Natural killer cell (primary cell): ENCODE measurements around the gene PDRG1. TPM values are rescaled to one million over a fixed set of nuclear protein-coding genes. Genes with fewer than 3 reads are reported as not detected.

ENCODE experiments used
- ATAC-seq, 3 donors: fragments of 150-1000 bp in 2 of 3; fragments of 200-7000 bp in 1 of 3; cut with Tn5 transposase; 1 replicate in 1 of 3; 2 replicates in 2 of 3; pipeline ENCODE4 v1.10.0; 2021; ENCODE audit warnings: mild to moderate bottlenecking in 2 of 3, moderate library complexity in 2 of 3
- DNase-seq, 2 donors: peaks; one replicate each; pipeline versions ENCODE4 v3.0.0 to v3.0.0-alpha.2; 2013 to 2021; ENCODE audit warnings: mixed read lengths in 1 of 2
- H3K27ac ChIP-seq: one replicate; pipeline ENCODE4 v1.5.1; 2013; ENCODE audit warnings: mild to moderate bottlenecking, low read length
- H3K27me3 ChIP-seq: one replicate; pipeline ENCODE4 v1.6.1; 2013; ENCODE audit warnings: low read length; ENCODE audit not compliant: control insufficient read depth, insufficient read depth
- H3K36me3 ChIP-seq: one replicate; pipeline ENCODE4 v1.6.1; 2013; ENCODE audit warnings: low read length; ENCODE audit not compliant: control insufficient read depth, insufficient read depth
- H3K4me1 ChIP-seq: one replicate; pipeline ENCODE4 v1.6.1; 2013; ENCODE audit warnings: low read length; ENCODE audit not compliant: control insufficient read depth, insufficient read depth
- H3K4me3 ChIP-seq: one replicate; pipeline ENCODE4 v1.5.1; 2013; ENCODE audit warnings: low read length
- H3K9me3 ChIP-seq: one replicate; pipeline ENCODE4 v1.6.1; 2013; ENCODE audit warnings: low read length; ENCODE audit not compliant: control insufficient read depth, insufficient read depth
- H3K27ac Mint-ChIP-seq, 2 donors: one replicate each; pipeline ENCODE4 v1.8.0; 2022; ENCODE audit warnings: mild to moderate bottlenecking in 2 of 2, mixed read lengths in 2 of 2, moderate library complexity in 1 of 2
- H3K27me3 Mint-ChIP-seq, 2 donors: one replicate each; pipeline ENCODE4 v1.8.0; 2022; ENCODE audit warnings: low read depth in 2 of 2, mixed read lengths in 2 of 2
- H3K36me3 Mint-ChIP-seq: one replicate; pipeline ENCODE4 v1.8.0; 2022; ENCODE audit warnings: mixed read lengths
- H3K4me1 Mint-ChIP-seq, 2 donors: one replicate each; pipeline ENCODE4 v1.8.0; 2022; ENCODE audit warnings: mixed read lengths in 2 of 2
- H3K4me3 Mint-ChIP-seq: one replicate; pipeline ENCODE4 v1.8.0; 2022; ENCODE audit warnings: mild to moderate bottlenecking, moderate library complexity, mixed read lengths
- H3K9me3 Mint-ChIP-seq, 2 donors: one replicate each; pipeline ENCODE4 v1.8.0; 2022; ENCODE audit warnings: mixed read lengths in 2 of 2
- WGBS: methylation state at CpG from one replicate; pipeline ENCODE4 v1.1.7; 2013; ENCODE audit warnings: missing lambda C conversion rate; ENCODE audit not compliant: insufficient coverage; 5-methylcytosine and 5-hydroxymethylcytosine counted together
- intact Hi-C: fragments of 100-400 bp; cut with micrococcal nuclease; formaldehyde crosslinking; loops from one replicate; pipeline ENCODE4 v1.14.2; 2022
- total RNA-seq, 4 donors: library from RNA; stranded (reverse); fragments of 120-200 nt in 1 of 4; gene quantifications; one replicate each; pipeline versions ENCODE4 v1.2.3 to v1.2.4, GENCODE V29; 2013 to 2022
- TF ChIP-seq, protein P1 (sequence below): fragments of 200-600 bp; IDR thresholded peaks from one replicate; pipeline ENCODE4 v1.8.0; 2022; ENCODE audit warnings: antibody characterized with exemption

The PDRG1 gene
- total RNA-seq, 3 donors from 2014 or later (not counting 1 experiment from before 2014, with no cell fraction given), result 9.0 to 12.8 (median 10.4) TPM

- H3K4me3 ChIP-seq, result no peak overlapping the region
- Mint-ChIP-seq H3K27ac (no peak overlapping the region), H3K4me3 (no peak overlapping the region), H3K9me3 (no peaks in the 10 kb centered on the region), H3K27me3 (peaks cover 29 to 31% of the 10 kb centered on the region in 2 donors), H3K4me1 (no peaks in the 10 kb centered on the region), H3K36me3 (no peaks in the 10 kb centered on the region)
- H3K36me3 ChIP-seq, result no peaks in the 10 kb centered on the region
- no peaks in the 10 kb centered on the region for H3K9me3 ChIP-seq
- no peak for DNase-seq
- TF ChIP-seq, protein P1, sequence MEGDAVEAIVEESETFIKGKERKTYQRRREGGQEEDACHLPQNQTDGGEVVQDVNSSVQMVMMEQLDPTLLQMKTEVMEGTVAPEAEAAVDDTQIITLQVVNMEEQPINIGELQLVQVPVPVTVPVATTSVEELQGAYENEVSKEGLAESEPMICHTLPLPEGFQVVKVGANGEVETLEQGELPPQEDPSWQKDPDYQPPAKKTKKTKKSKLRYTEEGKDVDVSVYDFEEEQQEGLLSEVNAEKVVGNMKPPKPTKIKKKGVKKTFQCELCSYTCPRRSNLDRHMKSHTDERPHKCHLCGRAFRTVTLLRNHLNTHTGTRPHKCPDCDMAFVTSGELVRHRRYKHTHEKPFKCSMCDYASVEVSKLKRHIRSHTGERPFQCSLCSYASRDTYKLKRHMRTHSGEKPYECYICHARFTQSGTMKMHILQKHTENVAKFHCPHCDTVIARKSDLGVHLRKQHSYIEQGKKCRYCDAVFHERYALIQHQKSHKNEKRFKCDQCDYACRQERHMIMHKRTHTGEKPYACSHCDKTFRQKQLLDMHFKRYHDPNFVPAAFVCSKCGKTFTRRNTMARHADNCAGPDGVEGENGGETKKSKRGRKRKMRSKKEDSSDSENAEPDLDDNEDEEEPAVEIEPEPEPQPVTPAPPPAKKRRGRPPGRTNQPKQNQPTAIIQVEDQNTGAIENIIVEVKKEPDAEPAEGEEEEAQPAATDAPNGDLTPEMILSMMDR, result no peak
- H3K4me1 ChIP-seq, result no peaks in the 10 kb centered on the region
- H3K27ac ChIP-seq, result no peak overlapping the region
- intact Hi-C loops, result no loop called here
- H3K27me3 ChIP-seq, result peaks cover 3% of the 10 kb centered on the region
- no peak for ATAC-seq
- 85% methylated on average over 2 of the region's 2 CpGs for WGBS
Observed at GRCh38 chr20:31992086-31992485, 40.2 kb upstream of the PDRG1 start.

- no peaks in the 10 kb centered on the region for H3K36me3 ChIP-seq
- intact Hi-C loops, result no loop called here
- TF ChIP-seq, protein P1, result no peak
- ATAC-seq (no peak), DNase-seq (no peak)
- no peak overlapping the region for H3K27ac Mint-ChIP-seq
- no peaks in the 10 kb centered on the region for H3K9me3 ChIP-seq
- no peaks in the 10 kb centered on the region for H3K36me3 Mint-ChIP-seq
- no peak overlapping the region for H3K4me3 Mint-ChIP-seq
- H3K4me3 ChIP-seq, result no peak overlapping the region
- no peaks in the 10 kb centered on the region for H3K9me3 Mint-ChIP-seq
- no peaks in the 10 kb centered on the region for H3K4me1 Mint-ChIP-seq
- no peaks in the 10 kb centered on the region for H3K4me1 ChIP-seq
- H3K27me3 ChIP-seq, result peaks cover 3% of the 10 kb centered on the region
- H3K27me3 Mint-ChIP-seq, result peaks cover 22 to 24% of the 10 kb centered on the region in 2 donors
- no CpG with 5 or more reads among the region's 1 CpG for WGBS
- H3K27ac ChIP-seq, result no peak overlapping the region
Observed at GRCh38 chr20:31991339-31991705, 39.5 kb upstream of the PDRG1 start.

DNA sequence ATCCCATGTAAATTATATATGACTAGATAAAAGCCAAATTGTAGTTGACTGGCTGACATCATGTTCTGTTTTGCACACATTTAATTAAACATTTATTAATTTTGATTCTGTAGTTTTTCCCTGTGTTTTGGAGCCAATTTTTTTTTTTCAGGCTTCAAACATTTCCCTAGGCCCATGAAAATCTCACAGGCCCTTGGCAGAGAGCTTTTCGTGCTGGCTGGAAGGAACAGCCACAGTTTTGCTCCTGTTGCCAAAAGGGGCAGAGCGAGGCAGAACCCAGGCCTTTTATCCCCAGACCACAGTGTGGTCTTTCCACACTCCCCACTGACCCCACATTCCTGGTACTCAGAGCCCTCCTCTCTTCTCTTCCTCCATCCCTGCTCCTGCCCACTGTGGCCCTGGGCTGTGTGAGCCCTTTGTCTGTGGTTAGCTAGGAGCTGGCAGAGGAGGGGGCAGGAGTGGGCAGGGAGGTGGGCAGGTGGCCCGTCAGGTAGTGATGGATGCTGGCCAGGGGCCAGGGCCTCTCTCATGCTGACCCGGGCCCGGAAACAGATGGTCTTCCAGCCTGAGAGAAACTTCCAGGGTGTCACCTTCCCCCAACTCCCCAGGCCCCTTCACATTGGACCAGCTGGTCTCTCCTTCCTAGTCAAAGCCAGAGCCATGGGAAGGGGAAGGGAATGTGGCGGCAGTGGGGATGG, 38.9 kb upstream of the PDRG1 start:
- Mint-ChIP-seq H3K27me3 (peaks cover 18 to 24% of the 10 kb centered on the region in 2 donors), H3K4me3 (no peak overlapping the region), H3K4me1 (no peaks in the 10 kb centered on the region), H3K36me3 (no peaks in the 10 kb centered on the region), H3K9me3 (no peaks in the 10 kb centered on the region), H3K27ac (no peak overlapping the region)
- DNase-seq, result no peak
- Histone ChIP-seq H3K27ac (no peak overlapping the region), H3K4me3 (no peak overlapping the region), H3K9me3 (no peaks in the 10 kb centered on the region), H3K36me3 (no peaks in the 10 kb centered on the region), H3K4me1 (no peaks in the 10 kb centered on the region), H3K27me3 (peaks cover 3% of the 10 kb centered on the region)
- intact Hi-C loops, result no loop called here
- ATAC-seq, result no peak
- TF ChIP-seq, protein P1, result no peak
- WGBS, result 59% methylated on average over 5 of the region's 6 CpGs
